GM23338 (cell line): ENCODE measurements around the gene CAMSAP2. TPM values are rescaled to one million over a fixed set of nuclear protein-coding genes. Genes with fewer than 3 reads are reported as not detected.

Experiments used
- ATAC-seq: fragments of 200-7000 bp; cut with Tn5 transposase; 3 replicates; pipeline ENCODE4 v1.9.1; 2020
- DNase-seq: peaks from one replicate; pipeline ENCODE4 v3.0.0-alpha.2; 2015; ENCODE audit warnings: low spot score
- H2AFZ ChIP-seq: fragments of 200-600 bp; sonication (generic); 2 replicates; pipeline ENCODE4 v1.8.0; 2016; ENCODE audit warnings: antibody characterized with exemption, mild to moderate bottlenecking, moderate library complexity
- H3F3A ChIP-seq: fragments of 200-600 bp; sonication (generic); replicated peaks from 2 replicates; pipeline ENCODE4 v1.8.0; 2017; ENCODE audit warnings: antibody characterized with exemption, mixed run types, low read depth
- H3K27ac ChIP-seq: fragments of 200-600 bp; sonication (generic); 2 replicates; pipeline ENCODE4 v1.6.1; 2016; ENCODE audit warnings: low read depth
- H3K27me3 ChIP-seq: fragments of 200-600 bp; sonication (generic); 2 replicates; pipeline ENCODE4 v1.8.0; 2016; ENCODE audit warnings: mild to moderate bottlenecking, mixed run types, moderate library complexity; ENCODE audit not compliant: insufficient read depth
- H3K36me3 ChIP-seq: fragments of 200-600 bp; sonication (generic); 2 replicates; pipeline ENCODE4 v1.8.0; 2016; ENCODE audit warnings: mild to moderate bottlenecking; ENCODE audit not compliant: insufficient read depth
- H3K4me1 ChIP-seq: fragments of 200-600 bp; sonication (generic); 2 replicates; pipeline ENCODE4 v1.8.0; 2016; ENCODE audit warnings: mild to moderate bottlenecking, moderate library complexity; ENCODE audit not compliant: insufficient read depth
- H3K4me2 ChIP-seq: fragments of 200-600 bp; sonication (generic); 2 replicates; pipeline ENCODE4 v1.7.1; 2017; ENCODE audit warnings: mixed run types
- H3K4me3 ChIP-seq: fragments of 200-600 bp; sonication (generic); 2 replicates; pipeline ENCODE4 v1.6.1; 2016; ENCODE audit warnings: mixed run types
- H3K79me2 ChIP-seq: fragments of 200-600 bp; sonication (generic); replicated peaks from 2 replicates; pipeline ENCODE4 v1.8.0; 2017; ENCODE audit warnings: mild to moderate bottlenecking; ENCODE audit not compliant: insufficient read depth
- H3K9me2 ChIP-seq: fragments of 200-600 bp; sonication (generic); 2 replicates; pipeline ENCODE4 v1.8.0; 2017; ENCODE audit not compliant: insufficient read depth
- H4K20me1 ChIP-seq: fragments of 200-600 bp; sonication (generic); replicated peaks from 2 replicates; pipeline ENCODE4 v1.8.0; 2017; ENCODE audit warnings: mild to moderate bottlenecking; ENCODE audit not compliant: insufficient read depth
- H3K27ac Mint-ChIP-seq: 2 replicates; pipeline ENCODE4 v1.8.0; 2020; ENCODE audit warnings: inconsistent platforms, mild to moderate bottlenecking, moderate library complexity, mixed read lengths
- H3K27me3 Mint-ChIP-seq: 3 replicates; pipeline ENCODE4 v1.8.0; 2022; ENCODE audit warnings: low read depth, mild to moderate bottlenecking, moderate library complexity, mixed read lengths, inconsistent platforms; ENCODE audit not compliant: insufficient read depth, poor library complexity
- H3K36me3 Mint-ChIP-seq: 3 replicates; pipeline ENCODE4 v1.8.0; 2021; ENCODE audit warnings: low read depth, mild to moderate bottlenecking, inconsistent platforms, moderate library complexity, mixed read lengths
- H3K4me1 Mint-ChIP-seq: 3 replicates; pipeline ENCODE4 v1.8.0; 2020; ENCODE audit warnings: mild to moderate bottlenecking, inconsistent platforms, mixed read lengths
- H3K4me3 Mint-ChIP-seq: 3 replicates; pipeline ENCODE4 v1.8.0; 2021; ENCODE audit warnings: moderate library complexity, mild to moderate bottlenecking, inconsistent platforms, mixed read lengths
- H3K9me3 Mint-ChIP-seq: 3 replicates; pipeline ENCODE4 v1.8.0; 2020; ENCODE audit warnings: moderate library complexity, mild to moderate bottlenecking, inconsistent platforms, mixed read lengths
- CREB1 ChIP-seq: fragments of 250-450 bp; sonication (Bioruptor Pico); IDR thresholded peaks from 2 replicates; pipeline ENCODE4 v1.5.0; 2020; ENCODE audit warnings: low read depth, mild to moderate bottlenecking, moderate library complexity
- CTCF ChIP-seq, 2 experiments: fragments of 200-600 bp in 1 of 2; sonication (generic) in 1 of 2; conservative IDR thresholded peaks; 2 replicates each; pipeline versions ENCODE4 v1.5.1 to v1.6.1; 2016 to 2017; ENCODE audit warnings: antibody characterized with exemption in 2 of 2, low read depth in 2 of 2, mild to moderate bottlenecking in 2 of 2, moderate library complexity in 1 of 2
- ETS1 ChIP-seq: IDR thresholded peaks from 2 replicates; pipeline ENCODE4 v1.6.1; 2016; ENCODE audit warnings: antibody characterized with exemption
- EZH2 ChIP-seq: fragments of 200-600 bp; sonication (generic); IDR thresholded peaks from one replicate; pipeline ENCODE4 v1.8.0; 2017; ENCODE audit warnings: antibody characterized with exemption, mild to moderate bottlenecking, low read depth; ENCODE audit not compliant: unreplicated experiment
- EZH2phosphoT487 ChIP-seq: fragments of 200-600 bp; sonication (generic); IDR thresholded peaks from one replicate; pipeline ENCODE4 v1.8.1; 2018; ENCODE audit warnings: antibody characterized with exemption; ENCODE audit not compliant: unreplicated experiment
- JUNB ChIP-seq: IDR thresholded peaks from one replicate; pipeline ENCODE4 v1.6.1; 2016; ENCODE audit warnings: antibody characterized with exemption; ENCODE audit not compliant: unreplicated experiment
- NANOG ChIP-seq: IDR thresholded peaks from 2 replicates; pipeline ENCODE4 v1.6.1; 2016; ENCODE audit warnings: antibody characterized with exemption, borderline replicate concordance
- POLR2AphosphoS5 ChIP-seq: IDR thresholded peaks from 2 replicates; pipeline ENCODE4 v1.6.1; 2016; ENCODE audit warnings: antibody characterized with exemption, low read depth
- REST ChIP-seq: IDR thresholded peaks from one replicate; pipeline ENCODE4 v1.6.1; 2018; ENCODE audit warnings: antibody characterized with exemption; ENCODE audit not compliant: unreplicated experiment
- STAT1 ChIP-seq: IDR thresholded peaks from one replicate; pipeline ENCODE4 v1.6.1; 2016; ENCODE audit warnings: antibody characterized with exemption; ENCODE audit not compliant: unreplicated experiment
- ZNF114 ChIP-seq: fragments of 250-450 bp; sonication (Bioruptor Pico); IDR thresholded peaks from 2 replicates; pipeline ENCODE4 v1.5.0; 2020; ENCODE audit warnings: mild to moderate bottlenecking, moderate library complexity
- ZNF331 ChIP-seq: fragments of 250-450 bp; sonication (Bioruptor Pico); IDR thresholded peaks from 2 replicates; pipeline ENCODE4 v1.5.0; 2020; ENCODE audit warnings: low read depth, mild to moderate bottlenecking, moderate library complexity
- ZNF462 ChIP-seq: fragments of 250-450 bp; sonication (Bioruptor Pico); IDR thresholded peaks from 2 replicates; pipeline ENCODE4 v1.5.0; 2020; ENCODE audit warnings: mild to moderate bottlenecking, moderate library complexity
- polyA plus RNA-seq: library from polyadenylated mRNA; unstranded; fragments of >200 nt; fragmentation: Nextera tagmentation; extraction: Ambion mirVana; gene quantifications from 2 replicates; pipeline ENCODE4 v1.2.1, GENCODE V29; 2016
- total RNA-seq: library from RNA; depleted of rRNA; stranded (reverse); fragments of >200 nt; shearing (Covaris generic); gene quantifications from 2 replicates; pipeline ENCODE4 v1.2.3, GENCODE V29; 2014

CAMSAP2 gene
- total and polyA plus RNA-seq, 2 experiments from 2014 or later: 9.1 to 21.3 TPM

DNA sequence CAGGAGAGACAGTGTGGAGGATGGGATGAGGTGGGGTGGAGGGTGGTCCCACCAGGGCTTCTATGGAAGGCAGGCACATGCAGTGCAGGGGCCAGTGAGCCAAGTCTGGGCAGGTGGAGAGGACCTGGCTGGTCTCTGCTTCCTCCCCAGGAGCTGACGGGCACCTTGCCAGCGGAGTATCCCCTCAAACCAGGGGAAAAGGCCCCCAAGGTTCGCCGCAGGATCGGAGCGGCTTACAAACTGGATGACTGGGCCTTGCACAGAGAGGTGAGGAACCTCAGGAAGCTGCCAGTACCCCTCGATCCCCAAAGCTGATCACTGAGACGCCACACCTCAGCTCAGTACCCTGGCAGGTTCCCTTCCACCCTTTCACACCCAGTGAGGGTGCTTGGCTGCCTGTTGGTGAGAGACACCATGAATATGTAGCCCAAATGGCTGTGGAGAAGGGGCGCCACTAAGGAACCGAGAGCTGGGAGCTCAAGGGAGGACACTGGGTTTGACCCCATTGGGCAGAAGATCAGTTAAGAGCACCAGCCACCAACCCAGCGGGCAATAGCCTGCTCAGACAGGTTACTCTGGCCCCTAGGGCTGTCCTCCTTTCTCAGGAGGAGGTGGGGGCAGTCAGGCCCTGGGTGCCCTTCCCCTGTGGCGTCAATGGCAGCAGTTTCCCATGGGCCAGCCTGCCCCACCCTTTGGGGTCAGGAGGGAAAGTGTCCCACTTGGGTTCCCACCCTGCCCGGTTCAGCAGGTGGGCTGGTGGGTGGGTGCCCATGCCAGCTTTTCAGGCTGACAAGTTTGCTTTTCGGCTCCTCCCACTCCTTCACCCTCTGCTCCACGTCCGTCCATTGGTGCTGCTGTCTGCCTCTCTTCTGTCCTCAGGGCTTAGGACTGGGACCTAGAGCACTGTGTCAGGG, 161.5 kb downstream of the CAMSAP2 start:
- H3K36me3 ChIP-seq: peaks cover 5% of the 10 kb centered on the region; the same call in 1 of the 2 replicates
- H3K9me3 Mint-ChIP-seq: no peaks in the 10 kb centered on the region
- H2AFZ ChIP-seq: no peak overlapping the region
- H3K4me3 ChIP-seq: no peak overlapping the region
- no peaks in the 10 kb centered on the region; the same call in none of the 2 replicates for H4K20me1 ChIP-seq
- ATAC-seq (no peak), DNase-seq (no peak)
- H3K4me3 Mint-ChIP-seq: no peak overlapping the region
- no peaks in the 10 kb centered on the region for H3F3A ChIP-seq
- peaks cover 30% of the 10 kb centered on the region for H3K4me1 Mint-ChIP-seq
- no peak overlapping the region for H3K27ac ChIP-seq
- peaks cover 67% of the 10 kb centered on the region for H3K36me3 Mint-ChIP-seq
- H3K27me3 Mint-ChIP-seq: peaks cover 9% of the 10 kb centered on the region
- peaks cover 18% of the 10 kb centered on the region for H3K4me1 ChIP-seq
- peaks cover 30% of the 10 kb centered on the region for H3K79me2 ChIP-seq
- H3K9me2 ChIP-seq: no peaks in the 10 kb centered on the region
- no peak overlapping the region for H3K27ac Mint-ChIP-seq
- no peak overlapping the region for H3K4me2 ChIP-seq
- no peaks in the 10 kb centered on the region for H3K27me3 ChIP-seq
- no peak for TF ChIP-seq ETS1
- no peak for TF ChIP-seq CREB1 (CRISPR knock-in tag)
- TF ChIP-seq ZNF114 (CRISPR knock-in tag): no peak
- no peak for TF ChIP-seq EZH2phosphoT487
- TF ChIP-seq ZNF331 (CRISPR knock-in tag): no peak
- TF ChIP-seq CTCF (conservative IDR thresholded peaks at IDR 0.05; ENCODE audit: low read depth in 2 of 2): no peak
- no peak for TF ChIP-seq POLR2AphosphoS5
- TF ChIP-seq STAT1: no peak
- TF ChIP-seq NANOG: no peak
- TF ChIP-seq ZNF462 (CRISPR knock-in tag): no peak
- TF ChIP-seq EZH2: no peak
- TF ChIP-seq REST: no peak
- TF ChIP-seq JUNB: no peak
